Vagina (tissue), 2 donors: ENCODE measurements around the gene ELANE. TPM values are rescaled to one million over a fixed set of nuclear protein-coding genes. Genes with fewer than 3 reads are reported as not detected.

Experiments
- DNase-seq, 2 donors: peaks; one replicate each; pipeline ENCODE4 v3.0.0-alpha.2; 2017; ENCODE audit errors: extremely low spot score in 2 of 2
- H3K27ac ChIP-seq: fragments of 200-600 bp; sonication (generic); one replicate; pipeline ENCODE4 v1.5.1; 2019
- H3K27me3 ChIP-seq: fragments of 200-600 bp; sonication (generic); one replicate; pipeline ENCODE4 v1.5.1; 2019
- H3K36me3 ChIP-seq, 2 donors: fragments of 200-600 bp; sonication (generic); one replicate each; pipeline ENCODE4 v1.5.1; 2017 to 2019
- H3K4me1 ChIP-seq: fragments of 200-600 bp; sonication (generic); one replicate; pipeline ENCODE4 v1.5.1; 2019
- H3K4me3 ChIP-seq, 2 donors: fragments of 200-600 bp; sonication (generic); 1 replicate in 1 of 2; 2 replicates in 1 of 2; pipeline ENCODE4 v1.5.1; 2016 to 2019
- H3K9me3 ChIP-seq: fragments of 200-600 bp; sonication (generic); one replicate; pipeline ENCODE4 v1.5.1; 2019
- POLR2A ChIP-seq, 2 donors: fragments of 450-650 bp; IDR thresholded peaks; one replicate each; pipeline ENCODE4 v1.6.1; 2017; ENCODE audit warnings: antibody characterized with exemption in 2 of 2, mild to moderate bottlenecking in 2 of 2, moderate library complexity in 2 of 2
- POLR2AphosphoS5 ChIP-seq, 2 donors: sonication (generic); formaldehyde crosslinking; IDR thresholded peaks; one replicate each; pipeline ENCODE4 v1.9.0; 2017; ENCODE audit warnings: antibody characterized with exemption in 2 of 2, mild to moderate bottlenecking in 2 of 2, low read depth in 1 of 2; ENCODE audit not compliant: insufficient read depth in 1 of 2
- intact Hi-C: fragments of 100-400 bp; cut with DNase I; formaldehyde crosslinking; loops from one replicate; pipeline ENCODE4 v1.15.1; 2023
- total RNA-seq: library from RNA; depleted of rRNA; stranded (reverse); fragments of >200 nt; gene quantifications from one replicate; pipeline ENCODE4 v1.2.3, GENCODE V29; 2016
- TF ChIP-seq, protein P1 (sequence below), 3 experiments: fragments of 450-650 bp in 2 of 3; fragments of 200-600 bp in 1 of 3; sonication (generic) in 1 of 3; IDR thresholded peaks; one replicate each; pipeline ENCODE4 v1.5.1; 2017 to 2019; ENCODE audit warnings: antibody characterized with exemption in 3 of 3, mild to moderate bottlenecking in 2 of 3, moderate library complexity in 2 of 3

ELANE gene
- total RNA-seq, 1 donor from 2014 or later, result not detected

GRCh38 chr19:825897-826644, 26.0 kb upstream of the ELANE start:
- no peak for DNase-seq
- intact Hi-C loops, result no loop called here
- Histone ChIP-seq H3K27ac (no peak overlapping the region), H3K4me1 (peaks cover 15% of the 10 kb centered on the region), H3K4me3 (no peak overlapping the region), H3K27me3 (peaks cover 18% of the 10 kb centered on the region), H3K9me3 (no peaks in the 10 kb centered on the region), H3K36me3 (no peaks in the 10 kb centered on the region)
- TF ChIP-seq POLR2AphosphoS5 (IDR thresholded peaks at IDR 0.05; ENCODE audit: insufficient read depth in 1 of 2, low read depth in 1 of 2), result no peak
- TF ChIP-seq, protein P1, sequence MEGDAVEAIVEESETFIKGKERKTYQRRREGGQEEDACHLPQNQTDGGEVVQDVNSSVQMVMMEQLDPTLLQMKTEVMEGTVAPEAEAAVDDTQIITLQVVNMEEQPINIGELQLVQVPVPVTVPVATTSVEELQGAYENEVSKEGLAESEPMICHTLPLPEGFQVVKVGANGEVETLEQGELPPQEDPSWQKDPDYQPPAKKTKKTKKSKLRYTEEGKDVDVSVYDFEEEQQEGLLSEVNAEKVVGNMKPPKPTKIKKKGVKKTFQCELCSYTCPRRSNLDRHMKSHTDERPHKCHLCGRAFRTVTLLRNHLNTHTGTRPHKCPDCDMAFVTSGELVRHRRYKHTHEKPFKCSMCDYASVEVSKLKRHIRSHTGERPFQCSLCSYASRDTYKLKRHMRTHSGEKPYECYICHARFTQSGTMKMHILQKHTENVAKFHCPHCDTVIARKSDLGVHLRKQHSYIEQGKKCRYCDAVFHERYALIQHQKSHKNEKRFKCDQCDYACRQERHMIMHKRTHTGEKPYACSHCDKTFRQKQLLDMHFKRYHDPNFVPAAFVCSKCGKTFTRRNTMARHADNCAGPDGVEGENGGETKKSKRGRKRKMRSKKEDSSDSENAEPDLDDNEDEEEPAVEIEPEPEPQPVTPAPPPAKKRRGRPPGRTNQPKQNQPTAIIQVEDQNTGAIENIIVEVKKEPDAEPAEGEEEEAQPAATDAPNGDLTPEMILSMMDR (IDR thresholded peaks at IDR 0.05), result no peak
- no peak for TF ChIP-seq POLR2A (IDR thresholded peaks at IDR 0.05)

GRCh38 chr19:827314-827709, 24.8 kb upstream of the ELANE start:
- H3K4me1 ChIP-seq, result peaks cover 3% of the 10 kb centered on the region
- H3K36me3 ChIP-seq, result no peaks in the 10 kb centered on the region
- no peak for TF ChIP-seq POLR2AphosphoS5 (IDR thresholded peaks at IDR 0.05; ENCODE audit: insufficient read depth in 1 of 2, low read depth in 1 of 2)
- DNase-seq, result no peak
- H3K4me3 ChIP-seq, result no peak overlapping the region
- H3K9me3 ChIP-seq, result no peaks in the 10 kb centered on the region
- H3K27ac ChIP-seq, result no peak overlapping the region
- intact Hi-C loops, result no loop called here
- H3K27me3 ChIP-seq, result peaks cover 6% of the 10 kb centered on the region

DNA sequence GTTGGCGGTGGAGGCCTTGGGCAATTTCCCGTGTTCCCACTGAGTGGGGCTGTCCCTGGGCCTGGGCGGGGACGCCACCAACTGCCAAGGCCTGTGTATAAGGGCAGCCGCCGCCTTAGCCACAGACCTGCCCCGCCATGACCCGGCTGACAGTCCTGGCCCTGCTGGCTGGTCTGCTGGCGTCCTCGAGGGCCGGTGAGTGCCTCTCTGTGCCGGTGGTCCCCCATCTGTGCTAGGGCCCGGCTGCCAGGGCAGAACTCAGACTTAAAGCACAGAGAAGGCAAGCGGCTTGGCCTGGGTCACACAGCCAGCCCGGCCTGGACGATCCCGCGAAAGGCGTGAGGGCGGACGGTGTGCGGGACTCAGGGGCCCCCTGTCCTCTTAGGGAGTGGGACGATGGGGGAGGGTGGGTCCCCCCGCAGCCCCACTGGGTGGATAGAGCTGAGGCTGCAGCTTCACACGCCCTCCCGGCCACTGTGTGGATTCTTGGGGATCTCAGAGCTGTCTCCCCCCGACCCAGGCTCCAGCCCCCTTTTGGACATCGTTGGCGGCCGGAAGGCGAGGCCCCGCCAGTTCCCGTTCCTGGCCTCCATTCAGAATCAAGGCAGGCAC, 24.3 kb upstream of the ELANE start, which contains the start of gene AZU1:
Gene AZU1 (plus strand): TSS at position 128 of the 612 bp plus-strand sequence. CDS start 10 bp downstream, at position 138.
- H3K27me3 ChIP-seq, result peaks cover 1% of the 10 kb centered on the region

GRCh38 chr19:829129-829758, 22.9 kb upstream of the ELANE start:
- Histone ChIP-seq H3K27ac (no peak overlapping the region), H3K36me3 (no peaks in the 10 kb centered on the region), H3K4me1 (no peaks in the 10 kb centered on the region), H3K4me3 (no peak overlapping the region), H3K9me3 (no peaks in the 10 kb centered on the region), H3K27me3 (no peaks in the 10 kb centered on the region)
- intact Hi-C loops, result no loop called here
- TF ChIP-seq POLR2AphosphoS5 (IDR thresholded peaks at IDR 0.05; ENCODE audit: insufficient read depth in 1 of 2, low read depth in 1 of 2), result no peak
- TF ChIP-seq, protein P1 (IDR thresholded peaks at IDR 0.05), result no peak
- TF ChIP-seq POLR2A (IDR thresholded peaks at IDR 0.05), result no peak
- no peak for DNase-seq

More for the DNA sequence above, 24.3 kb upstream of the ELANE start, which contains the start of gene AZU1:
- no peak for DNase-seq
- H3K27ac ChIP-seq, result no peak within 1 kb of the TSS
- no peaks in the 10 kb centered on the region for H3K9me3 ChIP-seq
- H3K36me3 ChIP-seq, result no peaks in the 10 kb centered on the region
- no peaks in the 10 kb centered on the region for H3K4me1 ChIP-seq
- intact Hi-C loops, result no loop called here
- no peak within 1 kb of the TSS for H3K4me3 ChIP-seq
- TF ChIP-seq POLR2A (IDR thresholded peaks at IDR 0.05) (no peak), POLR2AphosphoS5 (IDR thresholded peaks at IDR 0.05; ENCODE audit: insufficient read depth in 1 of 2, low read depth in 1 of 2) (no peak)

DNA sequence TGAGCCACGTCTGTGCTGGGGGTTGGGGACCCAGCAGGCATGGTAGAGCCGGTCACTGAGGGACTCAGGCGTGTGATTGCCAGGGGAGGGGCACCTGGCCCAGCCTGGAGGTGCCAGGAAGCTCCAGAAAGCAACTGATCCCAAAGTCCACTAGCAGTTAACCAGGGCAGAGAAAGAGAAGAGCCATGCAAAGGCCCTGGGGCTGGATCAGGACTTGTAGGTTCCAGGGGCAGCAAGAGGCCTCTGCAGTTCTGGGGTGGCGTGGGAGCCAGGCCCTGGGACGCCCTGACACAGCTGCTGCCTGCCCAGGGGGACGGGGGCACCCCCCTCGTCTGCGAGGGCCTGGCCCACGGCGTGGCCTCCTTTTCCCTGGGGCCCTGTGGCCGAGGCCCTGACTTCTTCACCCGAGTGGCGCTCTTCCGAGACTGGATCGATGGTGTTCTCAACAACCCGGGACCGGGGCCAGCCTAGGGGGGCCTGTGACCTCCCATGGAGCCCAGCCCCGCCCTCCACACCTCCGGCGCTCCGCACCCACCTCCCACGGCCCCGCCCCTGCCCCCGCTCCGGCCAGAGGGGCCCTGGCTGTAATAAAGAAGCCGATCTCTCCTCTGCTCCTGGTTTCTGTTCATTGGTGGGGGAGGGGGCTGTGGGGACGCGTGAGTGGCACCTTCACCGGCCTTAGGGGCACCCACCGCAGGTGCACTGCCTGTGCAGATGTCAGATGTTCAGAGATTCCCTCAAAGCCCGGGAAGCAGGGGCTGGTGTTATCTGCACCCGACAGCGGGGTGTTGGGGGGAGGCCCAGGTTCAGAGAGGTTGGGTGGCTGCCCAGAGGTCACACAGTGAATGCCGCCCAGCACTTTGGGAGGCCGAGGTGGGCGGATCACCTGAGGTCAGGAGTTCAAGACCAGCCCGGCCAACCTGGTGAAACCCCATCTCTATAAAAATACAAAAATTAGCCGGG, 20.4 kb upstream of the ELANE start:
- Histone ChIP-seq H3K36me3 (no peaks in the 10 kb centered on the region), H3K4me3 (no peak overlapping the region), H3K27ac (no peak overlapping the region), H3K27me3 (no peaks in the 10 kb centered on the region), H3K9me3 (no peaks in the 10 kb centered on the region), H3K4me1 (no peaks in the 10 kb centered on the region)
- intact Hi-C loops, result no loop called here
- DNase-seq, result no peak
- TF ChIP-seq POLR2AphosphoS5 (IDR thresholded peaks at IDR 0.05; ENCODE audit: insufficient read depth in 1 of 2, low read depth in 1 of 2) (no peak), POLR2A (IDR thresholded peaks at IDR 0.05) (no peak)
- TF ChIP-seq, protein P1 (IDR thresholded peaks at IDR 0.05), result no peak
